Body of pancreas (tissue), 4 donors: ENCODE results near the gene HOXD3. TPM values are rescaled to one million over a fixed set of nuclear protein-coding genes. Genes with fewer than 3 reads are reported as not detected.

ENCODE experiments used
- ATAC-seq: fragments of 150-250 bp; one replicate; pipeline ENCODE4 v1.9.1; 2016
- DNase-seq, 4 donors: peaks; one replicate each; pipeline ENCODE4 v3.0.0-alpha.2; 2019
- H3K27ac ChIP-seq, 4 donors: fragments of 200-600 bp; sonication (generic); 1 replicate in 3 of 4; 2 replicates in 1 of 4; pipeline versions ENCODE4 v1.5.1 to v1.6.1; 2016 to 2019; ENCODE audit warnings: mild to moderate bottlenecking in 1 of 4, mixed read lengths in 1 of 4, moderate library complexity in 1 of 4
- H3K27me3 ChIP-seq, 2 donors: fragments of 200-600 bp; sonication (generic); one replicate each; pipeline ENCODE4 v1.6.0; 2016; ENCODE audit warnings: mild to moderate bottlenecking in 1 of 2
- H3K36me3 ChIP-seq, 2 donors: fragments of 200-600 bp; sonication (generic); replicated peaks in 1 of 2; 2 replicates each; pipeline ENCODE4 v1.5.1; 2016; ENCODE audit warnings: low read depth in 2 of 2; ENCODE audit not compliant: insufficient read depth in 1 of 2
- H3K4me1 ChIP-seq: fragments of 200-600 bp; sonication (generic); one replicate; pipeline ENCODE4 v1.6.0; 2016
- H3K4me3 ChIP-seq, 2 donors: fragments of 200-600 bp; sonication (generic); 1 replicate in 1 of 2; 2 replicates in 1 of 2; pipeline ENCODE4 v1.5.1; 2016 to 2019
- H3K9me3 ChIP-seq, 3 donors: fragments of 200-600 bp; sonication (generic); 1 replicate in 2 of 3; 2 replicates in 1 of 3; pipeline ENCODE4 v1.5.1; 2016
- POLR2A ChIP-seq, 3 donors: fragments of 450-650 bp; IDR thresholded peaks; one replicate each; pipeline ENCODE4 v1.6.1; 2016; ENCODE audit warnings: antibody characterized with exemption in 3 of 3, mild to moderate bottlenecking in 2 of 3
- WGBS, 2 donors: methylation state at CpG; one replicate each; pipeline ENCODE4 v1.1.5; 2017; 5-methylcytosine and 5-hydroxymethylcytosine counted together
- intact Hi-C: fragments of 100-400 bp; cut with DNase I; formaldehyde crosslinking; loops from one replicate; pipeline ENCODE4 v1.15.1; 2023
- total RNA-seq, 2 donors: library from RNA; depleted of rRNA; stranded (reverse); fragments of >200 nt; gene quantifications; one replicate each; pipeline ENCODE4 v1.1.0, GENCODE V29; 2016
- TF ChIP-seq, protein P1 (sequence below), 7 experiments: fragments of 450-650 bp in 4 of 7; fragments of 200-600 bp in 3 of 7; sonication (generic) in 3 of 7; IDR thresholded peaks; one replicate each; pipeline ENCODE4 v1.5.1; 2016 to 2019; ENCODE audit warnings: antibody characterized with exemption in 7 of 7

HOXD3 gene
- total RNA-seq, 2 donors from 2014 or later, result 0.26 TPM; not detected in 1

DNA sequence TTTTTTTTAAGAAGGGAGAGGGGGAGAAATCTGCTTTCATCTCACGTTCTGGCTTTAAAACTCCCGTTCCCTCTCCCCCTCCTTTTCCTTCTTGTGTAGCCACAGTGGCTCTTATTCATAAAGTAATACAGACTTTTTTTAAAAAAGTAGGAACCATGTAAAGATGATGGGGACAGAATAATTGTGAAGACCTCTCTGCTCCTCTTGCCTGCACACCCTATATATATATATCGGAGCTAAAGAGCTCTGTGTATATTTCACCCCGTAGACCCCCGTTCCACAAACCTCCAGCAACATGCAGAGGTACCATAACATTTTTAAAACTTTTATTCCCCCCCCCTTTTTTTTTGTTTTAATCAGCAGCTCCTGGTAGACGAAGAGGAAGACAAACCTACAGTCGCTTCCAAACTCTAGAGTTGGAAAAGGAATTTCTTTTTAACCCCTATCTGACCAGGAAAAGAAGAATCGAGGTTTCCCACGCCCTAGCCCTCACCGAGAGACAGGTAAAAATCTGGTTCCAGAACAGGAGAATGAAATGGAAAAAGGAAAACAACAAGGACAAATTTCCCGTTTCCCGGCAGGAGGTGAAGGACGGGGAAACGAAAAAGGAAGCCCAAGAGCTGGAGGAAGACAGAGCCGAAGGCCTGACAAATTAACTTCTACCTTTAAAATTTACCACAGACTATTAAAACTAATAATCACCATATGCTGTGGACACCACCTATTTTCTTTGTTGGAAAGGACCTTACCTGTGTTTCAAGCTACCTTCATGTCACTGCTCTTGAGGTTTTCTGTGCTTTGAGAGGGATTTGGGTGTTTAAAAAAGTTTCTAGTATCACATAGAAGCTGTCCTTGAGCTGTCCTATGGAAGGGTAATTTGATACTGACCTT, 25.9 kb upstream of the HOXD3 start:
- Histone ChIP-seq H3K4me1 (peaks cover 16% of the 10 kb centered on the region), H3K36me3 (no peaks in the 10 kb centered on the region), H3K27ac (no peak overlapping the region), H3K27me3 (peaks cover 0 to 75% of the 10 kb centered on the region in 2 donors), H3K4me3 (no peak overlapping the region), H3K9me3 (no peaks in the 10 kb centered on the region)
- TF ChIP-seq POLR2A (IDR thresholded peaks at IDR 0.05), result no peak
- TF ChIP-seq, protein P1, sequence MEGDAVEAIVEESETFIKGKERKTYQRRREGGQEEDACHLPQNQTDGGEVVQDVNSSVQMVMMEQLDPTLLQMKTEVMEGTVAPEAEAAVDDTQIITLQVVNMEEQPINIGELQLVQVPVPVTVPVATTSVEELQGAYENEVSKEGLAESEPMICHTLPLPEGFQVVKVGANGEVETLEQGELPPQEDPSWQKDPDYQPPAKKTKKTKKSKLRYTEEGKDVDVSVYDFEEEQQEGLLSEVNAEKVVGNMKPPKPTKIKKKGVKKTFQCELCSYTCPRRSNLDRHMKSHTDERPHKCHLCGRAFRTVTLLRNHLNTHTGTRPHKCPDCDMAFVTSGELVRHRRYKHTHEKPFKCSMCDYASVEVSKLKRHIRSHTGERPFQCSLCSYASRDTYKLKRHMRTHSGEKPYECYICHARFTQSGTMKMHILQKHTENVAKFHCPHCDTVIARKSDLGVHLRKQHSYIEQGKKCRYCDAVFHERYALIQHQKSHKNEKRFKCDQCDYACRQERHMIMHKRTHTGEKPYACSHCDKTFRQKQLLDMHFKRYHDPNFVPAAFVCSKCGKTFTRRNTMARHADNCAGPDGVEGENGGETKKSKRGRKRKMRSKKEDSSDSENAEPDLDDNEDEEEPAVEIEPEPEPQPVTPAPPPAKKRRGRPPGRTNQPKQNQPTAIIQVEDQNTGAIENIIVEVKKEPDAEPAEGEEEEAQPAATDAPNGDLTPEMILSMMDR (IDR thresholded peaks at IDR 0.05), result no peak
- intact Hi-C loops, result no loop called here
- DNase-seq (no peak), ATAC-seq (no peak)
- WGBS, 2 donors, result 11 to 14% methylated on average over 15 of the region's 15 CpGs

DNA sequence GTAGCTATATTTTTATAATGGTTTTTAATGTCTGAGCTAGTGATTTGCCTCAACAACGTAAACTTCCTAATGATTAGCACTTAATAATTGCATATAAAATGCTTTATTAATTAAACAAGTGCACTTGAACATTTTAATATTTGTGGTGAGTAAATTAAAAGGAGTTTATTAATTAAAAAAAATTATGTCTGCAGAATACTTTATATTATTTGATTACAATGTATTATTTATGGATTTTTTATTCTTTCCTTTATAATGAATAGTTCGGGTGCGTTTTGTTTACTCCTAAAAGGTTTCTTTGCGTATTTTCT, 25.3 kb upstream of the HOXD3 start:
- intact Hi-C loops, result no loop called here
- H3K27me3 ChIP-seq, result peaks cover 0 to 81% of the 10 kb centered on the region in 2 donors
- no peak overlapping the region for H3K4me3 ChIP-seq
- no peaks in the 10 kb centered on the region for H3K36me3 ChIP-seq
- WGBS, 2 donors, result 5 to 20% methylated on average over 4 of the region's 4 CpGs
- DNase-seq (no peak), ATAC-seq (no peak)
- H3K27ac ChIP-seq, result no peak overlapping the region
- peaks cover 22% of the 10 kb centered on the region for H3K4me1 ChIP-seq
- TF ChIP-seq POLR2A (IDR thresholded peaks at IDR 0.05), result no peak
- TF ChIP-seq, protein P1 (IDR thresholded peaks at IDR 0.05), result no peak
- H3K9me3 ChIP-seq, result no peaks in the 10 kb centered on the region

DNA sequence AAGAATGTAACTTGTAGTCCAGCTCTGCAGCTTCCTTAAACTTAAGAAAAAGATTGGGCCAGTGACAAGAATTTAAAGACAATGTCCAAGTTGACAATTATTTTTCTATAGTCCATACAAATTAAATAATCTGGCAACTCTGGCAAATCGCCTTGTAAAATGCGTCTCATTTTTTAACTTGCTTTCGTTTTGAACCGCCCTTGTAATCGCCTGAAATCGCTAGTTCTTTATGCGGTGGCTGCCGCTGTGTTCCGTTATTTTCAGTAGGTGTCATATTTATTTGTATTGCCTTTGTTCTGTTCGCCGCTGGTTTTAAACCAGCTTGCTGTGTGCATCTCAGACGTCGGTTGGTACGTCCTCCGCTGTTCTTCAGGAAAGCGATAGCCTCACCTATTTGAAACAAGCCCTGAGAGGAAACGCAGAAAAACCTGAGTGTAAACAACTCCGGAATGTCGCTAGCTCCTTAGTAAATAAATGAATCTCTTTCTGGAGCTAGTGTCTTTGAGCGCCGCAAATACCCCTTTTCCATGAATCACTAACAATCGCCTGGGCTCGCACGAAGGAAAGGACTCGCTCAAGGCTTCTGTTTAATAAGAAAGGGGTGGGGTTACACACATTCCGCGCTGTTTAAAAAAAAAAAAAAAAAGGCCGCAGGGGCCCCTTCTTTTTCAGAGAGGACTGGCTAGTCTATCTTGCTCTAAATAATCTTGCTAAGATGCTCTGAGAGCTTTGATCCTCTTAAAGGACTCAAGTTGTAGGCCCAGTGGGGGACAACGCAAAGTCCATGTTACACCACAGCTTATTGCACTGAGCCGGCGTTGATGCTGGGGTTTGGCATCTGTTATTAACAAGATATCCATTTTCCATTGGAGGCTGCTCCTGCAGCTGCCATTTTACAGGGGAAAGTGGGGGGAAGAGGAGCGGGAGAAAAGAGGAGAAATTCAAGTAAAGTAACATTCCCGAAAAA, 24.6 kb upstream of the HOXD3 start:
- TF ChIP-seq POLR2A (IDR thresholded peaks at IDR 0.05), result no peak
- TF ChIP-seq, protein P1 (IDR thresholded peaks at IDR 0.05), result no peak
- no peak for ATAC-seq
- Histone ChIP-seq H3K9me3 (no peaks in the 10 kb centered on the region), H3K36me3 (no peaks in the 10 kb centered on the region), H3K4me3 (no peak overlapping the region), H3K27me3 (peaks cover 0 to 84% of the 10 kb centered on the region in 2 donors), H3K27ac (no peak overlapping the region), H3K4me1 (peaks cover 25% of the 10 kb centered on the region)
- WGBS, 2 donors, result 8 to 15% methylated on average over 33 of the region's 33 CpGs
- intact Hi-C loops, result no loop called here
- no peak for DNase-seq

DNA sequence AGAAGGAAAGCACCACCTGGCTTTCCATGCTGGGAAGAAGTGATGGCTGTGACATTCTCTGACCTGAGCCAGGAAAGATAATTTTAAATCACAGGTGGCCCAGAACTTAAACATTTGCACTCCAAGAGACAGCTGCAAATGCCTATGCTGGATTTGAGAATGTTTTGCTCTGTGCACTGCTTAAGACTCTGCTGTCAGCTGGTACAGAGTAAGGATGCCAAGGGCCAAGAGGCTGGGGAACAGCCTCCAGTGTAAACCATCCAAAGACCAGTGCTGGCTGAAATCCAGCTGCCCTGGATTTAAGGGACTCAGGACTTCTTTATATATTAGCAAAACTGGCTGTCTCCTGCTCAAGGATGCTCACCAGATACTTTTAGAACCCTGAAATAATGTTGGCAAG, 23.7 kb upstream of the HOXD3 start:
- TF ChIP-seq POLR2A (IDR thresholded peaks at IDR 0.05), result no peak
- TF ChIP-seq, protein P1 (IDR thresholded peaks at IDR 0.05), result no peak
- ATAC-seq, result no peak
- H3K36me3 ChIP-seq, result no peaks in the 10 kb centered on the region
- no peak overlapping the region for H3K4me3 ChIP-seq
- no peak for DNase-seq
- intact Hi-C loops, result no loop called here
- H3K4me1 ChIP-seq, result peaks cover 25% of the 10 kb centered on the region
- peaks cover 0 to 80% of the 10 kb centered on the region in 2 donors for H3K27me3 ChIP-seq
- H3K9me3 ChIP-seq, result no peaks in the 10 kb centered on the region
- H3K27ac ChIP-seq, result no peak overlapping the region
